Nephron progenitor cell (in vitro differentiated cells): Measurements from ENCODE around the gene MYLK.

ENCODE experiments used
- DNase-seq: peaks from one replicate; pipeline ENCODE4 v3.0.0; 2021
- H3K27ac Mint-ChIP-seq: 2 replicates; pipeline ENCODE4 v1.8.0; 2021; ENCODE audit warnings: mild to moderate bottlenecking, moderate library complexity, mixed read lengths
- H3K27me3 Mint-ChIP-seq: 2 replicates; pipeline ENCODE4 v1.8.0; 2021; ENCODE audit warnings: mild to moderate bottlenecking, low read depth, mixed read lengths; ENCODE audit not compliant: poor library complexity
- H3K36me3 Mint-ChIP-seq: 2 replicates; pipeline ENCODE4 v1.8.0; 2021; ENCODE audit warnings: low read depth, mixed read lengths
- H3K4me1 Mint-ChIP-seq: 2 replicates; pipeline ENCODE4 v1.8.0; 2021; ENCODE audit warnings: mixed read lengths
- H3K4me3 Mint-ChIP-seq: 2 replicates; pipeline ENCODE4 v1.8.0; 2021; ENCODE audit warnings: mild to moderate bottlenecking, moderate library complexity, mixed read lengths
- H3K9me3 Mint-ChIP-seq: 2 replicates; pipeline ENCODE4 v1.8.0; 2021; ENCODE audit warnings: mild to moderate bottlenecking, moderate library complexity, mixed read lengths
- CTCF ChIP-seq: fragments of 200-600 bp; sonication (generic); IDR thresholded peaks from 2 replicates; pipeline ENCODE4 v1.5.0; 2021; ENCODE audit warnings: antibody characterized with exemption

MYLK gene

GRCh38 chr3:123791073-123791370, 93.1 kb downstream of the MYLK start:
- Mint-ChIP-seq H3K4me3 (no peak overlapping the region), H3K36me3 (no peaks in the 10 kb centered on the region), H3K9me3 (no peaks in the 10 kb centered on the region), H3K27ac (no peak overlapping the region), H3K4me1 (peaks cover 21% of the 10 kb centered on the region), H3K27me3 (peaks cover 4% of the 10 kb centered on the region)
- TF ChIP-seq CTCF: no peak
- no peak for DNase-seq

- H3K4me3 Mint-ChIP-seq: no peak overlapping the region
- no peak for DNase-seq
- no peaks in the 10 kb centered on the region for H3K36me3 Mint-ChIP-seq
- peaks cover 21% of the 10 kb centered on the region for H3K4me1 Mint-ChIP-seq
- TF ChIP-seq CTCF: no peak
- no peak overlapping the region for H3K27ac Mint-ChIP-seq
- H3K9me3 Mint-ChIP-seq: no peaks in the 10 kb centered on the region
- H3K27me3 Mint-ChIP-seq: peaks cover 4% of the 10 kb centered on the region
Observed at GRCh38 chr3:123790254-123791072, 93.7 kb downstream of the MYLK start.

GRCh38 chr3:123789760-123790159, 94.4 kb downstream of the MYLK start:
- Mint-ChIP-seq H3K4me1 (peaks cover 21% of the 10 kb centered on the region), H3K27me3 (peaks cover 4% of the 10 kb centered on the region), H3K4me3 (no peak overlapping the region), H3K36me3 (no peaks in the 10 kb centered on the region), H3K27ac (no peak overlapping the region), H3K9me3 (no peaks in the 10 kb centered on the region)
- DNase-seq: no peak
- TF ChIP-seq CTCF: no peak

GRCh38 chr3:123789160-123789559, 95.0 kb downstream of the MYLK start:
- no peaks in the 10 kb centered on the region for H3K36me3 Mint-ChIP-seq
- no peak overlapping the region for H3K27ac Mint-ChIP-seq
- H3K4me1 Mint-ChIP-seq: peaks cover 21% of the 10 kb centered on the region
- H3K27me3 Mint-ChIP-seq: peaks cover 2% of the 10 kb centered on the region
- H3K9me3 Mint-ChIP-seq: no peaks in the 10 kb centered on the region
- no peak overlapping the region for H3K4me3 Mint-ChIP-seq
- TF ChIP-seq CTCF: no peak
- DNase-seq: no peak

GRCh38 chr3:123788710-123789109, 95.4 kb downstream of the MYLK start:
- peaks cover 21% of the 10 kb centered on the region for H3K4me1 Mint-ChIP-seq
- no peak for TF ChIP-seq CTCF
- no peaks in the 10 kb centered on the region for H3K9me3 Mint-ChIP-seq
- no peaks in the 10 kb centered on the region for H3K36me3 Mint-ChIP-seq
- H3K27ac Mint-ChIP-seq: no peak overlapping the region
- DNase-seq: no peak
- H3K27me3 Mint-ChIP-seq: no peaks in the 10 kb centered on the region
- H3K4me3 Mint-ChIP-seq: no peak overlapping the region

- TF ChIP-seq CTCF: no peak
- no peak for DNase-seq
- peaks cover 21% of the 10 kb centered on the region for H3K4me1 Mint-ChIP-seq
- H3K27ac Mint-ChIP-seq: no peak overlapping the region
- H3K9me3 Mint-ChIP-seq: no peaks in the 10 kb centered on the region
- no peaks in the 10 kb centered on the region for H3K27me3 Mint-ChIP-seq
- no peak overlapping the region for H3K4me3 Mint-ChIP-seq
- no peaks in the 10 kb centered on the region for H3K36me3 Mint-ChIP-seq
Observed at GRCh38 chr3:123787133-123787532, 97.0 kb downstream of the MYLK start.
